CD4-positive, alpha-beta T cell (primary cell): ENCODE data around the gene CD46. TPM values are rescaled to one million over a fixed set of nuclear protein-coding genes. Genes with fewer than 3 reads are reported as not detected.

Experiments
- ATAC-seq: fragments of 200-7000 bp; cut with Tn5 transposase; one replicate; pipeline ENCODE4 v1.10.0; 2022; ENCODE audit warnings: mild to moderate bottlenecking; ENCODE audit not compliant: poor library complexity
- CTCF ChIA-PET: fragments of 350-600 bp; sonication (Branson Sonifier 250); formaldehyde crosslinking; loops from one replicate; lab custom pipeline; 2021; ENCODE audit warnings: antibody characterized with exemption, inconsistent platforms; lab: Charles Lee
- POLR2A ChIA-PET: fragments of 350-600 bp; sonication (Branson Sonifier 250); formaldehyde crosslinking; loops from one replicate; lab custom pipeline; 2021; ENCODE audit warnings: antibody characterized with exemption, inconsistent platforms; lab: Charles Lee
- DNase-seq, 14 experiments: peaks; one replicate each; pipeline ENCODE4 v3.0.0-alpha.2; 2013 to 2020; ENCODE audit warnings: mixed read lengths in 2 of 14
- H3K27ac ChIP-seq, 2 donors: one replicate each; pipeline versions ENCODE4 v1.5.1 to v1.7.0; 2013; ENCODE audit warnings: low read length in 2 of 2, low read depth in 1 of 2, mild to moderate bottlenecking in 1 of 2
- H3K27me3 ChIP-seq, 2 experiments: 1 replicate in 1 of 2; 2 replicates in 1 of 2; pipeline versions ENCODE4 v1.6.1 to v1.7.0; 2013; ENCODE audit warnings: low read length in 2 of 2, control low read depth in 1 of 2, mild to moderate bottlenecking in 1 of 2, moderate library complexity in 1 of 2; ENCODE audit not compliant: insufficient read depth in 2 of 2, control insufficient read depth in 1 of 2
- H3K36me3 ChIP-seq: one replicate; pipeline ENCODE4 v1.6.1; 2013; ENCODE audit warnings: low read length, control low read depth; ENCODE audit not compliant: insufficient read depth
- H3K4me1 ChIP-seq: one replicate; pipeline ENCODE4 v1.6.1; 2013; ENCODE audit warnings: low read length, control low read depth; ENCODE audit not compliant: insufficient read depth
- H3K4me3 ChIP-seq: one replicate; pipeline ENCODE4 v1.5.1; 2013; ENCODE audit warnings: mild to moderate bottlenecking, low read length, moderate library complexity
- H3K9me3 ChIP-seq, 2 experiments: 1 replicate in 1 of 2; 2 replicates in 1 of 2; pipeline versions ENCODE4 v1.6.1 to v1.7.0; 2013; ENCODE audit warnings: low read length in 2 of 2, mild to moderate bottlenecking in 2 of 2, control low read depth in 1 of 2, moderate library complexity in 1 of 2; ENCODE audit not compliant: control insufficient read depth in 1 of 2, insufficient read depth in 1 of 2
- H3K27ac Mint-ChIP-seq: one replicate; pipeline ENCODE4 v1.8.0; 2020; ENCODE audit warnings: mixed read lengths
- H3K27me3 Mint-ChIP-seq: one replicate; pipeline ENCODE4 v1.8.0; 2021; ENCODE audit warnings: mixed read lengths
- H3K36me3 Mint-ChIP-seq: one replicate; pipeline ENCODE4 v1.8.0; 2021; ENCODE audit warnings: low read depth, mixed read lengths
- H3K4me1 Mint-ChIP-seq: one replicate; pipeline ENCODE4 v1.8.0; 2021; ENCODE audit warnings: low read depth, mixed read lengths
- H3K4me3 Mint-ChIP-seq: one replicate; pipeline ENCODE4 v1.8.0; 2020; ENCODE audit warnings: mild to moderate bottlenecking, mixed read lengths
- H3K9me3 Mint-ChIP-seq: one replicate; pipeline ENCODE4 v1.8.0; 2020; ENCODE audit warnings: mixed read lengths
- CTCF ChIP-seq: fragments of 200-600 bp; IDR thresholded peaks from one replicate; pipeline ENCODE4 v1.8.0; 2022; ENCODE audit warnings: antibody characterized with exemption, mild to moderate bottlenecking
- intact Hi-C, 2 experiments: fragments of 100-400 bp; cut with DNase I in 1 of 2; cut with micrococcal nuclease in 1 of 2; formaldehyde crosslinking; loops; one replicate each; pipeline versions ENCODE4 v1.15.1 to v1.9.0; 2023 to 2025; cut with DNase I, micrococcal nuclease
- total RNA-seq, 174 experiments: library from RNA in 2 of 174; stranded (reverse) in 2 of 174; gene quantifications; one replicate each; pipeline ENCODE4 v1.2.3 and lab custom pipeline; 2021 to 2026

Gene CD46
- total RNA-seq, 2 experiments from 2014 or later: 111 to 115 TPM

GRCh38 chr1:207793327-207793726, 41.5 kb downstream of the CD46 start:
- ChIA-PET CTCF (no interaction called here), POLR2A (no interaction called here)
- peak overlapping the region; percentile 17 for H3K27ac Mint-ChIP-seq

GRCh38 chr1:207794861-207795260, 43.0 kb downstream of the CD46 start:
- Histone ChIP-seq H3K4me3 (no peak overlapping the region), H3K4me1 (peaks cover 21% of the 10 kb centered on the region), H3K9me3 (no peaks in the 10 kb centered on the region), H3K27ac (no peak overlapping the region), H3K27me3 (no peaks in the 10 kb centered on the region), H3K36me3 (peaks cover 39% of the 10 kb centered on the region)
- peaks cover 62% of the 10 kb centered on the region for H3K36me3 Mint-ChIP-seq
- ATAC-seq: no peak
- no peaks in the 10 kb centered on the region for H3K27me3 Mint-ChIP-seq
- DNase-seq: no peak
- ChIA-PET POLR2A (no interaction called here), CTCF (no interaction called here)
- TF ChIP-seq CTCF: no peak
- no peaks in the 10 kb centered on the region for H3K9me3 Mint-ChIP-seq
- H3K27ac Mint-ChIP-seq: no peak overlapping the region
- peaks cover 30% of the 10 kb centered on the region for H3K4me1 Mint-ChIP-seq
- H3K4me3 Mint-ChIP-seq: no peak overlapping the region
- intact Hi-C loops: loop anchor here (5.0 to 10.0 kb wide), 4 partner anchors 43 to 143 kb away; partner anchors contain the start of gene CD46 (in 1 of the 2)

More at GRCh38 chr1:207793327-207793726, 41.5 kb downstream of the CD46 start:
- Histone ChIP-seq H3K27me3 (no peaks in the 10 kb centered on the region), H3K36me3 (peaks cover 42% of the 10 kb centered on the region), H3K27ac (no peak overlapping the region), H3K9me3 (no peaks in the 10 kb centered on the region), H3K4me1 (peaks cover 9% of the 10 kb centered on the region), H3K4me3 (no peak overlapping the region)
- ATAC-seq: no peak
- no peak for DNase-seq
- Mint-ChIP-seq H3K27me3 (no peaks in the 10 kb centered on the region), H3K4me3 (no peak overlapping the region), H3K9me3 (no peaks in the 10 kb centered on the region), H3K36me3 (peaks cover 70% of the 10 kb centered on the region), H3K4me1 (peaks cover 15% of the 10 kb centered on the region)
- intact Hi-C loops: loop anchor here in 1 of 2 experiments (10.0 kb wide), 1 partner anchor 139 kb away; no protein-coding TSS in a partner anchor
- TF ChIP-seq CTCF: no peak

- Histone ChIP-seq H3K4me3 (no peak overlapping the region), H3K27ac (no peak overlapping the region), H3K36me3 (peaks cover 52% of the 10 kb centered on the region), H3K9me3 (no peaks in the 10 kb centered on the region), H3K27me3 (no peaks in the 10 kb centered on the region), H3K4me1 (peaks cover 24% of the 10 kb centered on the region)
- POLR2A ChIA-PET: interaction anchor here (0.5 to 3.2 kb wide), 9 partner anchors 10 to 166 kb away, joined by 3 to 31 read pairs (median 4); no protein-coding TSS in a partner anchor
- DNase-seq (peak; percentile 59 to 87 (median 74)), ATAC-seq (peak; percentile 90)
- peak; percentile 85 for TF ChIP-seq CTCF
- Mint-ChIP-seq H3K4me1 (peaks cover 50% of the 10 kb centered on the region), H3K27me3 (no peaks in the 10 kb centered on the region), H3K4me3 (no peak overlapping the region), H3K27ac (peak overlapping the region; percentile 50), H3K36me3 (peaks cover 62% of the 10 kb centered on the region), H3K9me3 (no peaks in the 10 kb centered on the region)
- intact Hi-C loops: loop anchor here (2.0 to 10.0 kb wide), 6 partner anchors 45 to 165 kb away; partner anchors contain the start of gene CD46 (in 1 of the 2)
- CTCF ChIA-PET: interaction anchor here (0.5 to 2.2 kb wide), 31 partner anchors 9 to 1948 kb away, joined by 3 to 26 read pairs (median 4); no protein-coding TSS in a partner anchor
These were observed 45.5 kb downstream of the CD46 start for GRCh38 chr1:207797229-207797973.
